Endothelial cell of umbilical vein (primary cell): ENCODE results near the gene CAPN12. TPM values are rescaled to one million over a fixed set of nuclear protein-coding genes. Genes with fewer than 3 reads are reported as not detected.
A peak's percentile ranks its signal among the peaks of the same experiment; 100 is the strongest.

Source experiments
- BruUV-seq: library from RNA; stranded (reverse); fragments of 400-500 nt; replicated peaks from 2 replicates; lab custom pipeline; 2021; lab: Mats Ljungman, UMichigan
- CTCF ChIA-PET: fragments of 300-600, 350-600 bp; sonication (Branson Sonifier 250); formaldehyde crosslinking; loops from one replicate; lab custom pipeline; 2021; ENCODE audit warnings: antibody characterized with exemption, inconsistent platforms; lab: Charles Lee
- POLR2A ChIA-PET: fragments of 300-600, 350-600 bp; sonication (Branson Sonifier 250); formaldehyde crosslinking; loops from one replicate; lab custom pipeline; 2021; ENCODE audit warnings: antibody characterized with exemption, inconsistent platforms; lab: Charles Lee
- DNase-seq: peaks from one replicate; pipeline ENCODE4 v3.0.0-alpha.2; 2011; ENCODE audit warnings: low read depth, low spot score
- FAIRE-seq: peaks from 2 replicates; lab custom pipeline; 2011; peaks lifted over from hg19 to GRCh38; lab: Jason Lieb, UNC
- H2AFZ ChIP-seq: 2 replicates; pipeline ENCODE4 v1.6.0; 2012; ENCODE audit warnings: low read depth, low read length, control low read depth, inconsistent platforms
- H3K27ac ChIP-seq: 2 replicates; pipeline ENCODE4 v1.5.1; 2011; ENCODE audit warnings: low read depth, mild to moderate bottlenecking, control low read depth, low read length, moderate library complexity; ENCODE audit not compliant: insufficient read depth
- H3K27me3 ChIP-seq, 2 experiments: 2 replicates each; pipeline versions ENCODE4 v1.6.0 to v1.6.1; 2011; ENCODE audit warnings: low read length in 2 of 2, mixed read lengths in 1 of 2; ENCODE audit not compliant: control insufficient read depth in 2 of 2, insufficient read depth in 2 of 2
- H3K36me3 ChIP-seq, 2 experiments: 2 replicates in 1 of 2; 3 replicates in 1 of 2; pipeline ENCODE4 v1.5.1; 2011; ENCODE audit warnings: low read length in 2 of 2, mild to moderate bottlenecking in 1 of 2, moderate library complexity in 1 of 2; ENCODE audit not compliant: control insufficient read depth in 2 of 2, insufficient read depth in 2 of 2; ENCODE audit errors: extremely low read depth in 1 of 2
- H3K4me1 ChIP-seq: 3 replicates; pipeline ENCODE4 v1.5.1; 2011; ENCODE audit warnings: mild to moderate bottlenecking, low read length; ENCODE audit not compliant: control insufficient read depth, insufficient read depth; ENCODE audit errors: extremely low read depth
- H3K4me2 ChIP-seq: 2 replicates; pipeline ENCODE4 v1.6.1; 2011; ENCODE audit warnings: low read length, control low read depth, mixed read lengths; ENCODE audit not compliant: insufficient read depth
- H3K4me3 ChIP-seq, 3 experiments: fragments of 200-600 bp in 1 of 3; sonication (generic), shearing (Covaris generic) in 1 of 3; replicated peaks in 1 of 3; 2 replicates each; pipeline ENCODE4 v1.5.1; 2011 to 2016; ENCODE audit warnings: control low read depth in 3 of 3, low read length in 3 of 3, mild to moderate bottlenecking in 2 of 3, inconsistent platforms in 1 of 3, low read depth in 1 of 3, moderate library complexity in 1 of 3; ENCODE audit not compliant: insufficient read depth in 1 of 3
- H3K79me2 ChIP-seq: 2 replicates; pipeline ENCODE4 v1.6.0; 2012; ENCODE audit warnings: low read length, inconsistent platforms; ENCODE audit not compliant: control insufficient read depth, insufficient read depth
- H3K9ac ChIP-seq: replicated peaks from 2 replicates; pipeline ENCODE3; 2011; ENCODE audit warnings: low read length, control low read depth; ENCODE audit not compliant: insufficient read depth; ENCODE audit errors: extremely low read depth
- H3K9me1 ChIP-seq: replicated peaks from 3 replicates; pipeline ENCODE4 v1.6.0; 2011; ENCODE audit warnings: mild to moderate bottlenecking, low read length; ENCODE audit not compliant: control insufficient read depth, insufficient read depth; ENCODE audit errors: extremely low read depth
- H3K9me3 ChIP-seq: replicated peaks from 2 replicates; pipeline ENCODE4 v1.5.1; 2012; ENCODE audit warnings: low read length, inconsistent platforms; ENCODE audit not compliant: control insufficient read depth, insufficient read depth
- H4K20me1 ChIP-seq: replicated peaks from 2 replicates; pipeline ENCODE3; 2011; ENCODE audit warnings: mild to moderate bottlenecking, low read length; ENCODE audit not compliant: control insufficient read depth, insufficient read depth; ENCODE audit errors: extremely low read depth
- FOS ChIP-seq: IDR thresholded peaks from 2 replicates; pipeline ENCODE4 v1.6.1; 2011; ENCODE audit warnings: mild to moderate bottlenecking, low read length, moderate library complexity, borderline replicate concordance; ENCODE audit not compliant: insufficient read depth
- GATA2 ChIP-seq: IDR thresholded peaks from 2 replicates; pipeline ENCODE4 v1.7.0; 2011; ENCODE audit warnings: low read depth, mild to moderate bottlenecking, moderate library complexity, mixed read lengths, low read length; ENCODE audit not compliant: insufficient read length, insufficient read depth
- dilution Hi-C: fragments of 300-500 bp; cut with MboI; formaldehyde crosslinking; loops from one replicate; pipeline ENCODE4 v1.15.0; 2019; ENCODE audit warnings: low sequenced_read_pairs; ENCODE audit not compliant: extremely low pct_ligation_motif_present
- intact Hi-C: fragments of 100-400 bp; cut with micrococcal nuclease; formaldehyde crosslinking; loops from one replicate; pipeline ENCODE4 v1.10.0; 2022
- polyA plus RNA-seq, 4 experiments: library from polyadenylated mRNA; depleted of rRNA in 3 of 4; stranded (reverse) in 3 of 4; unstranded in 1 of 4; fragments of >200 nt; gene quantifications; 2 replicates each; pipeline versions ENCODE4 v1.2.1 to v1.2.3, GENCODE V29; 2011 to 2012; ENCODE audit warnings: missing spikeins in 1 of 4
- total RNA-seq: library from RNA; stranded (reverse); gene quantifications from 2 replicates; pipeline ENCODE4 v1.2.3, GENCODE V29; 2021

The CAPN12 gene
- total and polyA plus RNA-seq, 2 donors (not counting 3 experiments of a cell fraction or from before 2014, with no cell fraction given): 0.35 TPM; not detected in 1

GRCh38 chr19:38733493-38734175, 10.6 kb downstream of the CAPN12 start:
- peak; percentile 77 for FAIRE-seq
- H3K79me2 ChIP-seq: no peaks in the 10 kb centered on the region
- no peaks in the 10 kb centered on the region for H3K9me3 ChIP-seq
- no peak for TF ChIP-seq GATA2
- peak; percentile 43 for TF ChIP-seq FOS
- no peak overlapping the region for H3K9ac ChIP-seq
- H4K20me1 ChIP-seq: no peaks in the 10 kb centered on the region
- H3K4me3 ChIP-seq: no peak overlapping the region
- no peaks in the 10 kb centered on the region for H3K9me1 ChIP-seq
- no peaks in the 10 kb centered on the region for H3K27me3 ChIP-seq
- BruUV-seq: no TSS peak
- ChIA-PET POLR2A (no interaction called here), CTCF (interaction anchor here (1.3 to 3.3 kb wide), 6 partner anchors 9 to 199 kb away, joined by 4 to 18 read pairs (median 8); partner anchors contain the start of genes MRPS12 and SARS2)
- peaks cover 17% of the 10 kb centered on the region for H3K4me1 ChIP-seq
- DNase-seq: no peak
- H3K36me3 ChIP-seq: peaks cover 4 to 16% of the 10 kb centered on the region in 2 experiments
- no peak overlapping the region for H2AFZ ChIP-seq
- no peak overlapping the region for H3K4me2 ChIP-seq
- no peak overlapping the region for H3K27ac ChIP-seq
- dilution Hi-C loops (no loop called here), intact Hi-C loops (no loop called here)

- peaks cover 17% of the 10 kb centered on the region for H3K4me1 ChIP-seq
- no peak overlapping the region for H3K4me3 ChIP-seq
- DNase-seq (no peak), FAIRE-seq (no peak)
- CTCF ChIA-PET: interaction anchor here (1.7 to 3.3 kb wide), 3 partner anchors 9 to 197 kb away, joined by 8 to 18 read pairs (median 8); partner anchors contain the start of genes MRPS12 and SARS2
- no peaks in the 10 kb centered on the region for H3K9me1 ChIP-seq
- H2AFZ ChIP-seq: no peak overlapping the region
- no TSS peak for BruUV-seq
- H3K36me3 ChIP-seq: peaks cover 5 to 17% of the 10 kb centered on the region in 2 experiments
- intact Hi-C loops: no loop called here
- no peaks in the 10 kb centered on the region for H3K9me3 ChIP-seq
- no peak overlapping the region for H3K27ac ChIP-seq
- dilution Hi-C loops: no loop called here
- H3K4me2 ChIP-seq: no peak overlapping the region
- TF ChIP-seq FOS (no peak), GATA2 (no peak)
- no peaks in the 10 kb centered on the region for H3K79me2 ChIP-seq
- H4K20me1 ChIP-seq: no peaks in the 10 kb centered on the region
- no peak overlapping the region for H3K9ac ChIP-seq
- POLR2A ChIA-PET: no interaction called here
- H3K27me3 ChIP-seq: no peaks in the 10 kb centered on the region
Measured at GRCh38 chr19:38733241-38733492, 11.1 kb downstream of the CAPN12 start.
